ENCODE data around the gene SLC16A9.

The SLC16A9 gene

GRCh38 chr10:59627366-59628018 is 82.2 kb downstream of the SLC16A9 start:
- no peak for FAIRE-seq

GRCh38 chr10:59626523-59626869 is 83.2 kb downstream of the SLC16A9 start:
- FAIRE-seq: no peak

GRCh38 chr10:59625721-59626522 is 83.7 kb downstream of the SLC16A9 start:
- FAIRE-seq: peak; percentile 84

- FAIRE-seq: no peak
Measured at GRCh38 chr10:59624951-59625350, 84.7 kb downstream of the SLC16A9 start.

GRCh38 chr10:59624136-59624535 is 85.5 kb downstream of the SLC16A9 start:
- no peak for FAIRE-seq

- no peak for FAIRE-seq
Measured at GRCh38 chr10:59623133-59624121, 86.2 kb downstream of the SLC16A9 start.

GRCh38 chr10:59622320-59623132 is 87.1 kb downstream of the SLC16A9 start:
- no peak for FAIRE-seq

- FAIRE-seq: no peak
Measured at GRCh38 chr10:59621771-59622170, 87.9 kb downstream of the SLC16A9 start.

- FAIRE-seq: no peak
Measured at GRCh38 chr10:59618666-59619065, 91.0 kb downstream of the SLC16A9 start.

GRCh38 chr10:59617996-59618395 is 91.7 kb downstream of the SLC16A9 start:
- no peak for FAIRE-seq

- FAIRE-seq: no peak
Measured at GRCh38 chr10:59611048-59611447, 98.6 kb downstream of the SLC16A9 start.

- FAIRE-seq: no peak
Measured at GRCh38 chr10:59607970-59608369, 101.7 kb downstream of the SLC16A9 start.

- no peak for FAIRE-seq
Measured at GRCh38 chr10:59606551-59606961, 103.1 kb downstream of the SLC16A9 start.

- no peak for FAIRE-seq
Measured at GRCh38 chr10:59601985-59602384, 107.7 kb downstream of the SLC16A9 start.

Data from endometrium (tissue), 2 donors.